ENCODE data around the gene HIVEP3. TPM values are rescaled to one million over a fixed set of nuclear protein-coding genes. Genes with fewer than 3 reads are reported as not detected.

The HIVEP3 gene
- total RNA-seq, 1 experiment from 2014 or later = 3.1 TPM

GRCh38 chr1:41716188-41717130 is 202.3 kb downstream of the HIVEP3 start:
- Histone ChIP-seq H3K9me3 (ENCODE audit: low read depth, low read length, poor library complexity, severe bottlenecking) (no peaks in the 10 kb centered on the region), H3K4me1 (ENCODE audit: insufficient read depth, low read length, poor library complexity, severe bottlenecking) (peaks cover 11% of the 10 kb centered on the region), H3K27me3 (replicated peaks; ENCODE audit: insufficient read depth, low read depth, low read length, poor library complexity) (no peaks in the 10 kb centered on the region), H3K36me3 (ENCODE audit: insufficient read depth, low read length, poor library complexity, severe bottlenecking) (no peaks in the 10 kb centered on the region), H3K4me3 (ENCODE audit: low read depth, low read length, poor library complexity, severe bottlenecking) (no peak overlapping the region), H3K27ac (ENCODE audit: low read depth, low read length, poor library complexity, severe bottlenecking) (no peak overlapping the region)
- TF ChIP-seq EZH2 (IDR thresholded peaks at IDR 0.05; ENCODE audit: borderline replicate concordance, low read depth, low read length, poor library complexity, severe bottlenecking) (no peak), CTCF (conservative IDR thresholded peaks at IDR 0.05; ENCODE audit: low read depth, low read length) (no peak)
- ChIA-PET CTCF (no interaction called here), POLR2A (ENCODE audit: low non-redundant PET) (no interaction called here)
- intact Hi-C loops (cut with micrococcal nuclease; ENCODE audit: unreplicated experiment) = no loop called here
- DNase-seq (ENCODE audit: low spot score) = no peak
- no TSS peak for BruUV-seq (replicated peaks)

GRCh38 chr1:41715441-41716095 is 203.2 kb downstream of the HIVEP3 start:
- no peak for DNase-seq (ENCODE audit: low spot score)
- H3K27ac ChIP-seq (ENCODE audit: low read depth, low read length, poor library complexity, severe bottlenecking) = no peak overlapping the region

More at GRCh38 chr1:41715441-41716095, 203.2 kb downstream of the HIVEP3 start:
- Histone ChIP-seq H3K4me3 (ENCODE audit: low read depth, low read length, poor library complexity, severe bottlenecking) (no peak overlapping the region), H3K27me3 (replicated peaks; ENCODE audit: insufficient read depth, low read depth, low read length, poor library complexity) (no peaks in the 10 kb centered on the region), H3K9me3 (ENCODE audit: low read depth, low read length, poor library complexity, severe bottlenecking) (no peaks in the 10 kb centered on the region), H3K4me1 (ENCODE audit: insufficient read depth, low read length, poor library complexity, severe bottlenecking) (peaks cover 11% of the 10 kb centered on the region), H3K36me3 (ENCODE audit: insufficient read depth, low read length, poor library complexity, severe bottlenecking) (no peaks in the 10 kb centered on the region)
- BruUV-seq (replicated peaks) = no TSS peak
- no peak for TF ChIP-seq EZH2 (IDR thresholded peaks at IDR 0.05; ENCODE audit: borderline replicate concordance, low read depth, low read length, poor library complexity, severe bottlenecking)
- TF ChIP-seq CTCF (conservative IDR thresholded peaks at IDR 0.05; ENCODE audit: low read depth, low read length) = no peak
- intact Hi-C loops (cut with micrococcal nuclease; ENCODE audit: unreplicated experiment) = no loop called here
- POLR2A ChIA-PET (ENCODE audit: low non-redundant PET) = no interaction called here
- CTCF ChIA-PET = no interaction called here
